DMS114 treated with DMSO at 0.1 percent for 48 hours (cell line): Measurements from ENCODE around the gene PCNX2.

ENCODE experiments used
- DNase-seq: peaks from one replicate; lab custom pipeline; 2025; ENCODE audit not compliant: unreplicated experiment; lab: John Stamatoyannopoulos, UW

Gene PCNX2, protein sequence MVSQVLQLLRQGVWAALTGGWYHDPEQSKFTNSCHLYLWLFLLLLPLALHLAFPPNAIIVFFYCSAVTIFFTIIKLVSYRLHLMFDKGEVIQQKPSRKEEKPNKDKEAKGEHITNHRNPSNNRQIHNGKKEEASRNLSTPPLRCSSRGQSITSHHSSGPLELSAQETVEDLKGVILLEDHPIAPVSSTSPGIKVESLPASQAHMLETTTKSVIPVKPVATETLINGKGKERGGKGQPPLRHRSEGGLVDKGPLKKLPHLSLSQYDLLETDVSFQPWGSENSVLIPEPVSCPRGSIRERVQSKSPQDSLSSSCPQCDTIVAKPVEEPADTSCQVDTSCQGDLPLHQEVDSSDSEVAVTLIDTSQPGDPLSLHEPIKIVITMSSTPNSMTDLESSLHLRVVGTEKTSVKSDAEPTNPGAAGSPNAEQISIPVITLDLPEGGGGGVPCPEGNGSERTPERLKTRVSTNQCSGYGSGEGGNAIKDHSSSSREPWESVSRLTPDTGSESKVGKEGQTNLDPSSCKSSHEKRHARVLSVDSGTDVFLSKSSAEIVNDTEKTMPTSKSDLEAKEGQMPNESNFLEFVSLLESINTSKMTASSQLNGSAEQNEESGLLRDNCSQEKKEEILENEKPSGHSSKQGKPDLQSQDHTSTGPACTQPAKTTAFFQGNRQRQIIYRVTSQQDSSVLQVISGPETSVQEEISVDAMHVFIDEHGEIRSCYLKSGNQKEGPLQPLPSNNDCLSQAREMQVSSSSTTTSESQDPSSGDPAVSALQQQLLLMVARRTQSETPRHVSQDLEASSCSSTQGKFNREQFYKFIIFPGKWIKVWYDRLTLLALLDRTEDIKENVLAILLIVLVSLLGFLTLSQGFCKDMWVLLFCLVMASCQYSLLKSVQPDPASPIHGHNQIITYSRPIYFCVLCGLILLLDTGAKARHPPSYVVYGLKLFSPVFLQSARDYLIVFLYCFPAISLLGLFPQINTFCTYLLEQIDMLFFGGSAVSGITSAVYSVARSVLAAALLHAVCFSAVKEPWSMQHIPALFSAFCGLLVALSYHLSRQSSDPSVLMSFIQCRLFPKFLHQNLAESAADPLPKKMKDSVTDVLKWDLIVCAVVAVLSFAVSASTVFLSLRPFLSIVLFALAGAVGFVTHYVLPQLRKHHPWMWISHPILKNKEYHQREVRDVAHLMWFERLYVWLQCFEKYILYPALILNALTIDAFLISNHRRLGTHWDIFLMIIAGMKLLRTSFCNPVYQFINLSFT (N-terminal part only)

DNA sequence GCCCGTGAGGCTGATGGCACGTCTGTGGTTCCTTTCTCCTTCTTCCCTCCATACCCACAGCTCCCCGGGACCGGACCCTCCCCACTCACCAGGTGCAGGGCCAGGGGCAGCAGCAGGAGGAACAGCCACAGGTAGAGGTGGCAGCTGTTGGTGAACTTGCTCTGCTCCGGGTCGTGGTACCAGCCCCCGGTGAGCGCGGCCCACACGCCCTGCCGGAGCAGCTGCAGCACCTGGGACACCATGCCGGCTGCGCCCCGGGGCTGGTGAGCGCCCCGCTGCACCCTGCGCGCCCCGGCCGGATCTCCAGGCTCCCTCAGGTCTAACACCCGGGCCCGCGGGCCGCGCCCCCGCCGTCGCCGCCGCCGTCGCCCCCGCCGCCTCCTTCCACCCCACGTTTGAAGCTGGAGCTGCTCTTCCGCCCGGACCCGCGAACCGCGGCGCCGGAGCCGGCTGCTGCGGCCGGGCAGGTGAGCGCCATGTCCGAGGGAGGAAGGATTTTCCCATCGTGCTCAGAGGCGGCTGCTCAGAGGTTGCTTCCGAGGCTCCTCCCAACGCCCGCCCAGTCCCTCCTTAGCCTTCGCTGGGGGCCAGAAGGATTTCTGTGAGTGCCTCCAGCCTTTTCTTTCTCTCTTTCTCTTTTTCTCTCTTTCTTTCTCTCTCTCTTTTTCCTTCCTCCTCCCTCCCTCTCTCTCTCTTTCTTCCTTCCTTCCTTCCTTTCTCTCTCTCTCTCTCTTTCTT is at the start of gene PCNX2:
Gene PCNX2, minus strand, starts transcription at position 489 of the 738 bp plus-strand sequence. Its CDS starts 247 bp downstream, at position 242.
- DNase-seq: peak; percentile 9

DNA sequence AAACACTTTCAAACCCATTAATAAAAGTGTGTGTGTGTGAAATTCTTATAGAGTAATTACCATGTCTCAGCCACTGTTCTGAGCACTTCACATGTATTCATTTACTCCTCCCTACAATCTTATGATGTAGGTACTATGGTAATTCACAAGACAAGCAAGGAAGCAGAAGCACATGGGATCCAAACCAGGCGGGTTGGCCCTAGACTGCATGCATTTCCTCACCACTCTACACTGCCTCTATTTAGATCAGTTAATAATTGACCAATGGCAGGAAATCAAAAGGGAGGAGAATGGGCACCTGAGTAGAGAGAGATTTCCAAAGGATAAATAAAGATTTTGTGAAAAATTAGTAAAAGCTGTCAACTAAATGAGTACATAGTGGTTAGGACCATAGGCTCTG is 47.7 kb upstream of the PCNX2 start:
- DNase-seq: no peak

DNA sequence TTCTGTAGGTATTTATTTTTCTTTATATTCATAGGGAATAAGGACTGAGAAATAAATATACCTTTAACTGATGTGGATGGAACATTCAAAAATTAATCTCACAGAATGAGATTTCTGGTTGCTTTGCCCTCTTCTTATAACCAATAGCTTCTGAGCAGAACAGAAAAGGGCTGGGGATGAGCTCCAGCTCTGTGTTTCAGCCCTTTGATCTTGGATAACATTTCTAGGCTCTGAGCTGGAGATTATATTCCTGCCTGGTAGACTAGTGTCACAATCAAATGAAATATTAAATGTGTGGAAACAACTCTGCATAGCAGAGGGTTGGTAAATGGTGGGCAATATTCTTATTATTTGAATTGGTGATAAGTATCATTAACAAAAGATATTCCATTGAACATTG is 46.6 kb upstream of the PCNX2 start:
- DNase-seq: no peak

DNA sequence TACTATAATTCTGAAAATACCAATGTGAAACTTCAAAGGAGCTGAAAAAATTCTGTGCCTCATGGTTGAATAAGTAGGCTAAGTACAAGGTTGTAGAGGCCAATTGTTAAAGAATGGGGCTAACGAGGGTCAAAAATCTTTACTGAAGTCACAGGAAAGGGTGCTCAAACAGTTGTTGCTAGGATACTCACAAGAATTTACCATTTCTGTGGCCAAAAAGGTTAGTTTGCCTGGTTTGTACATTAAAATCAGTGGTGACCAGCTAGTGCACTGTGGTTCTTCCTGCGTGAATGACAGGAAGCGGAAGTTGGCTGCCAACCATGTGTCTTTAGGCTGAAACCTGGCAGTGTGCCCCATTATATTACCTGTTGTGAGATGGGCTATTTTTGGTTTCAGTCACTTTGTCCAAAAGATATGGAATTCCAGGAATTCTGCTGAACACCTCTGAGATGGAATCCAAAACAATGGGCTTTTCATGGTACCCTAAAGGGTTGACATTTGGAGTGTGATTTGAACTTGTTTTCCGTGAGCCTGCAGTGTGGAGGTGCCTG is 45.5 kb upstream of the PCNX2 start:
- DNase-seq: no peak

DNA sequence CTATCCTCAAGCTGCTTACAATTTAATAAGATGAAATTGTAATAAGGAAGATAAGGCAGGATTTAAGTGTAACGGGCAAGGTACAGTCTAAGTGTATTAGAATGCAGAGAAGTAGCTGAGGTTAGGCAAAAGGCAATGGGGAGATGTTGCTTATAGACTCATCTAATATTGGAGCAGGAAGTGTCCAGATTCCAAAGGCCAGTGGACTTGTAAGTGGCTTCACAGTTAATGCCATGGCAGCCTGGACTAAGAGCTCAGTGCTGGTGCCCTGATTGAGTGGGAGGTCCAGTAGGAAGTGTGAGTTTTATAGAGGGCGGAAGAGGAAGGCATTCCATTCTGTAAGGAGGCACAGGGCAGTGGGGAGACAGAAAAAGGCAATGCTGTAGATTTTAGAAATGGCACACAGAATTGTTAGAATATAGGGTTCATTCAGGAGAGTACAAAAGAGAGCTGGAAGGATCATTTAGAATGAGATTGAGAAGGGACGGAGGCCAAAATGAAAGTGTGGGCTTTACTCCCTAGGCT is 44.6 kb upstream of the PCNX2 start:
- DNase-seq: no peak

DNA sequence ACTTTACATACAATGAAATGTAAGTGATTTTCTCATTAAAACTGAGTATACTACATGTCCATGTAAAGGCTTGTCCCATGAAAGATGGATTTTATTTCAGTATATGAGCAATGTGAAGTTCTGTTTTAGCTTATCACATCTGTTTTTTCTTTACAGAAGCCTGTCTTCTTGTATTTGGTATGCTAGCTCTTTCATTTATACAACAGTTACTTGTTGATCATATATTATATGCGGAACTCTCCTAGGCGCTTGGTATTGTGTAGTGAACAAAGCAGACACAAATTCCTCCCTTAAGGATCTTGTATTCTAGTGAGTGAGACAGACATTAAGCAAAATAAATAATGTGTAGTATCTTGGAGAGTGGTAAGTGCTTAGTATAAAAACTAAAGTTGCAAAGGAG is 42.6 kb upstream of the PCNX2 start:
- DNase-seq: no peak

DNA sequence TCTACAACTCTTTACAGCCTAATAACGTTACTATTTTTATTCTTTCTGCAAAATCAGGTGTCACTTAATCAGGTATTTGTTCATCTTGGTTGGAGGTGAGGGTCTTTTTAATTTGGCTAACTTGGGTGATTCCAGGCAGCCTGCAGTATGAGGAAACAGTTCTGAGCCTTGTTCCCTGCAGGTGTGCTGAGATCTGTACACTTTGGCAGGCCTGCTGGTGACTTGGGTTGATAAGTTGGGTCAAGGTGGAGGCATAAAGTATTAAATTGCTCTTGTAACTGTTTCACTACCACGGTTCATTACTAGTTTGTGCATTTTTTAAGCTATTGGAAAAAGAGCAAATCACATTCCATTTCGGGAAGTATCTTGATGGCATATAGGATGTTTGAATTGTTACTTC is 42.0 kb upstream of the PCNX2 start:
- DNase-seq: no peak

DNA sequence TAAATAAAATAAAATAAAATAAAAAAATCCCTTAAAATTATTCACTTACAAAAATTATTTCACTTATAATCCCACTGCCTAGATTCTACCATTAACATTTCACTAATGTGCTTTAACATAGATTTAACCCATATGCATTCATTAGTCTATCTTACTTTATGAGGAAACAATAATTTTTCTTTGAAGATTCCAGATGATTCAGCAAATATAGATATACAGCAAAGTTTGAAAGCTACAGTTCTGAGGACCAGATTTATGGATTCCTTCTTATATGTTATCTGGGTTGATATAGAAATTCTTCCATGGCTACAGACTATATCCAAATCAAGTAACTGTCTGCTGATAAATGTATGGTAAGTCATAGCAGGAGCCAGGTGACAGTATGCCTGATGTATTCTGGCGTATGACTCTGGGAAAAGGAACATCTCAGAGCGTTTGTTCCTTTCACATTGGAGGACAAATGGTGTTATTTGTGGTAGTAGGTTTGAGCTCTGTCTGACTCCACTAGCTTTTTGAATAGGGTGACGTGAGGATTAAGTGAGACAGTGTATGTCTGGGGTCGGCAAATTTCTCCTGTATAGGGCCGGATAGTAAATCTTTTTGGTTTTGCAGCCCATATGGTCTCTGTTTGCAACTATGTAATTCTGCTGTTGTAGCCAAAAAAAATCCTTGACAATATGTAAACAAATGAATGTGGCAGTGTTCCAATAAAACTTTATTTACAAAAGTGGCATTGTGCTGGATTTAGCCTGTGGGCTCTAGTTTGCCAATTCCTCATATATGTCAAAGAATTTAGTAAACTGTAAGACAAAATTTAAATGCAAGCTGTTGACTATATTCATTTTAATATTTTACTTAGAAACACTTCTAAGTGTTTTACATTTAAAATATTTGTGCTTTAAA is 41.3 kb upstream of the PCNX2 start:
- DNase-seq: no peak

DNA sequence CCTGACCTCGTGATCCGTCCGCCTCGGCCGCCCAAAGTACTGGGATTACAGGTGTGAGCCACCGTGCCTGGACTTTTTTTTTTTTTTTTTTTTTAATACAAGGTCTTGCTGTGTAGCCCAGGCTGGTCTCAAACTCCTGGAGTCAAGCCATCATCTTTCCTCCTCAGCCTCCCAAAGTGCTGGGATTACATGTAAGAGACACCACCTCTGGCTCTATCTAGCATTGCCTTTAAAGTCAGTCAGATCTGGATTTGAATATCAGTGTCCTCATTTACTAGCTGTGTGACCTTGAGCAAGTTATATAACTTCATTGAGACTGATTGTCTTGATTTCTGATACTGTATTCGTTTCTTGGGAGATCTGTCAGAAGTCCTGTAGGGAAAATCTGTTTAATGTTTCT is 38.6 kb upstream of the PCNX2 start:
- DNase-seq: no peak

DNA sequence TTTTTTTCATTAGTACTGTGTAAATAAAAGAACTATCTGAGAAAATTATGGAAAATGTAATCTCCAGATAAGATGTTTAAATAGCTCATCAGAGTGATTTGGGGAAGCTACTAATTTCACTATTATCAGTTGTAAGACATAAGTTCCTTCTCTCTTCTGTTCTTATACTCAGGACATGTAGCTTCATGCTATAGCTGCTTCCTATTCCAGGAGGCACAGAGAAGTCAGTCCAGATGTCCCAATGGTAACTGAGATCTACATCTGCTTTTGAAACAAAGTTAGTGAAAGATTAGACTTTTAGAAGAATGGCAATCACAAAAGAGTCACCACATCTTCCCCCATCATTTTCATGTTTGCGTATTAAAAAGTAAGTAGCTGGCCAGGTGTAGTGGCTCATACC is 37.6 kb upstream of the PCNX2 start:
- no peak for DNase-seq

DNA sequence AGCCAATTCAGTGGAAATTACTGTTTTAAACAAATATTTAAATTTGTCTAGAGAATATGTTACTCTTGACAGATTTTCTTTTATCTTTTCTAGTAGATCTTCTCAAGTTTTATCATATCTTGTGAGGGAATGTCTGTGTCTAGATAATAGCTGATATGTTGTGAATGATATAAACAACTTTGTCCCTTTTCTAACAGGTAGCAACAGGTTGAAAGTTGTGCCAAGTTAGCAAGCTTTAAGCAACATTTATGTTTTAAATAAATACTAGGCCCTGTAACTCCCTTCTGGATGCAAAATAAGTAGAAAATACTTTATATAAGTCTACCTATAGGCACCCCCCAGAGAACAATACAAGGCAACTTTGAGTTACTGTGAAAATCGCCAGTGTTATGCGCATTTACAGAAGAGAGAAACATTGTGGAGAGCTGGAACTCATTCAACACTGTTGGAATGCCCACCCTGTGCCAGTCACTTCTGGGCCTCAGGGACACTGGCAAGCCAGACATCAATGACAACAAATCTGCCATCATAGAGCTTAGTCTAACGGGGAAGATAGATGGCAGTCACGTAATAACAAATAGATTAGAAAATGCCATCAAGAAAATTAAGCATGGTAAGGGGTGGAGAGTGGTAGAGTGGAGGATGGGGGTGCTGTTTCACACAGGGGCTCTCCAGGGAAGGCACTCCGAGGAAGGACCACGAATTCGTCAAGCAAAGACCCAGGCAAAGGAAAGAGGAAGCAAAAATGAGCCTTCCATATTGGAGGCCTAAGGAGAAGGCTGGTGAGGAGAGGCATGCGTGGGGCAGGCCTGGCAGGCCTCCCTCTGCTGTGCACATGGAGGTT is 36.4 kb upstream of the PCNX2 start:
- DNase-seq: no peak

DNA sequence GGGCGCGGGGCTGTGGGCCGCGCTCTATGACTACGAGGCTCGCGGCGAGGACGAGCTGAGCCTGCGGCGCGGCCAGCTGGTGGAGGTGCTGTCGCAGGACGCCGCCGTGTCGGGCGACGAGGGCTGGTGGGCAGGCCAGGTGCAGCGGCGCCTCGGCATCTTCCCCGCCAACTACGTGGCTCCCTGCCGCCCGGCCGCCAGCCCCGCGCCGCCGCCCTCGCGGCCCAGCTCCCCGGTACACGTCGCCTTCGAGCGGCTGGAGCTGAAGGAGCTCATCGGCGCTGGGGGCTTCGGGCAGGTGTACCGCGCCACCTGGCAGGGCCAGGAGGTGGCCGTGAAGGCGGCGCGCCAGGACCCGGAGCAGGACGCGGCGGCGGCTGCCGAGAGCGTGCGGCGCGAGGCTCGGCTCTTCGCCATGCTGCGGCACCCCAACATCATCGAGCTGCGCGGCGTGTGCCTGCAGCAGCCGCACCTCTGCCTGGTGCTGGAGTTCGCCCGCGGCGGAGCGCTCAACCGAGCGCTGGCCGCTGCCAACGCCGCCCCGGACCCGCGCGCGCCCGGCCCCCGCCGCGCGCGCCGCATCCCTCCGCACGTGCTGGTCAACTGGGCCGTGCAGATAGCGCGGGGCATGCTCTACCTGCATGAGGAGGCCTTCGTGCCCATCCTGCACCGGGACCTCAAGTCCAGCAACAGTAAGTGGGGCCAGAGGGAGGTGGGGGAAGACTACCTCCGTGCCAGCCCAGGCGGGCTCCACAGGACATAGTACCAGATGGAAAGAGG is 32.8 kb upstream of the PCNX2 start:
- DNase-seq: no peak

DNA sequence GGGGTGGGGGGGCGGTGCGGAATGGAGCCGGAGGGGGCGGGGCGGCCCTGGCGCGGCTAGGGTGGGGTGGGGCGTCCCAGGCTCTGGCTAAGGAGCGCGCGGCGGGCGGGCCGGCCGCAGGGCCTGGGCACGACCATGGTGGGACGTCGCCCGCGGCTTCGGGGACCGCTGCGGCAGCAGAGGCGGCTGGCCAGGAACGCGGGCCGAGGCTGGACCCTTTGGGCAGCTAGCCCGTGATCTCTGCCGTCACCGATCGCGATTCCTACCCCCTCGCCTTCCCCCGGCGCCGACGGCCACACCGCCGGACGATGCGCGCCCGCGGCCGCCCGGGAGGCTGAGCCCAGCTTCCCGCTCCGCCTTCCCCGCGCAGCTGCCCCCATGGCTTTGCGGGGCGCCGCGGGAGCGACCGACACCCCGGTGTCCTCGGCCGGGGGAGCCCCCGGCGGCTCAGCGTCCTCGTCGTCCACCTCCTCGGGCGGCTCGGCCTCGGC is 32.2 kb upstream of the PCNX2 start, which contains the start of gene MAP3K21:
Gene MAP3K21, plus strand, starts transcription at position 74 of the 491 bp plus-strand sequence. Its CDS starts 305 bp downstream, at position 379.
- DNase-seq: no peak

DNA sequence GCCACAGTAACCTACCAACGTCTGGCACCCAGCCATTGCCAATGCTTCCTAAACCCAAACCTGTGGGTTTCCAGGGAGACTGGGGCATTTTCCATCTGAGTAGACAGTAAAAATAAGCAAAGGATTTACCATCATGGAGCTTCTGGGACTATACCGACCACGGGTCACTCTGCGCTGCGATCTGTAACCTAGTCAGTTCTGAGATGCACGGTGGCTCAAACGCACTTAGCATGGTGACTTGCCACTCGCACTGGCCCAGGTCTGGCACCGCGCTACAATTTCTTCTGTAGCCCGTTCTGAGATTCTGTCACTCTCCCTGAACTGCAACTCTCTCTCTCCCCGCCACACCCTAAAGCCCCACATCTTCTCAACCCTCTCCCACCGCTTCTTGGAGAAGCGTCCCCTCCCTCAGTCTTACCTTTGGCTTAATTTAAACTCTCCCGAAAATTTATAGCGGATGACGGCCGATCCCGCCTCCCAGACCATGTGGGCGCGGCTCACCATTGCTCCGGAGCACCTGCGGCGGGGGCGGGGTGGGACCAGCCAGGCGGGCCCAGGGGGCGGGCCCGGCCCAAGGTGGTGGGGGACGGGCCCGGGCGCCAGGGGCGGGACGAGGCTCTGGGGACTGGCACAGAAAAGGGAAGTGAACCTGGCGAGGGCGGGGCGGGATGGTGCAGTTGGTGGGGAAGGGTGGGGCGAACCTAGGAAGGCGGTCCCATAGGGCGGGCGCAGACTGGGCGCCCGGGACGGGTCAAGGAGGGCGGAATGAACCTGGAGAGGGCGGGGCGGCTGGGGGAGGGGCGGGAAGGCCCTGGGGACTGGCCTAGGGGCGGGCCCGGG is 31.5 kb upstream of the PCNX2 start:
- peak; percentile 48 for DNase-seq

DNA sequence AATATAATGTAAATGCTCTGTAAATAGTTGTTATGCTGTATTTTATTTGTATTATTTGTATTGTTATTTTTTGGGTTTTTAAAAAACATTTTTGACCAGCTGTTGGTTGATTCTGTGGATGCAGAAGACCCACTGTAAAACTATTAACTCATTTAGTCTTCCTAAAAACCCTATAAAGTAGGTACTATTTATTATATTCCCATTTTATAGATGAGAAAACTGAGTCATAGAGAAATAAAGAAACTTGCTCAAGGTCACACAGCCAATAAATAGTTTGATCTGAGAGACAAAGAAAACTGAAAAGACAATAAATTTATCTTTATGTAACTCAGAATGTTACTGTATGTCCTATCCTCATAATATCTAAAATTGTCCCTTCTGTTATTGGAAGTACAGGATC is 30.8 kb upstream of the PCNX2 start:
- DNase-seq: no peak

DNA sequence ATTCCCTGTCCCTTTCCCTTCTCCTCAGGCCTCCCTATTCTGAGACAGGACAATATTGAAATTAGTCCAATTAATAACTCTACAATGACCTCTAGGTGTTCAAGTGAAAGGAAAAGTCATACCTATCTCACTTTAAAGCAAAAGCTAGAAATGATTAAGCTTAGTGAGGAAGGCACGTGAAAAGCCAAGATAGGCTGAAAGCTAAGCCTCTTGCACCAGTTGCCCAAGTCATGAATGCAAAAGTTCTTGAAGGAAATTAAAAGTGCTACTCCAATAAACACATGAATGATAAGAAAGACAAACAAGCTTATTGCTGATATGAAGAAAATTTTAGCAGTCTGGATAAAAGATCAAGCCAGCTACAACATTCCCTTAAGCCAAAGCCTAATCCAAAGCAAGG is 28.2 kb upstream of the PCNX2 start:
- DNase-seq: no peak
